GM04503 (cell line): ENCODE measurements around the gene GGCX.
A peak's percentile ranks its signal among the peaks of the same experiment; 100 is the strongest.
"Not testable (repeated sequence)": the region's sequence is repeated elsewhere in the genome, so short reads cannot be mapped to it uniquely, and the experiment has no call there.

Source experiments
- DNase-seq: peaks from one replicate; pipeline ENCODE4 v3.0.0-alpha.2; 2012; ENCODE audit warnings: low read depth

The GGCX gene

DNA sequence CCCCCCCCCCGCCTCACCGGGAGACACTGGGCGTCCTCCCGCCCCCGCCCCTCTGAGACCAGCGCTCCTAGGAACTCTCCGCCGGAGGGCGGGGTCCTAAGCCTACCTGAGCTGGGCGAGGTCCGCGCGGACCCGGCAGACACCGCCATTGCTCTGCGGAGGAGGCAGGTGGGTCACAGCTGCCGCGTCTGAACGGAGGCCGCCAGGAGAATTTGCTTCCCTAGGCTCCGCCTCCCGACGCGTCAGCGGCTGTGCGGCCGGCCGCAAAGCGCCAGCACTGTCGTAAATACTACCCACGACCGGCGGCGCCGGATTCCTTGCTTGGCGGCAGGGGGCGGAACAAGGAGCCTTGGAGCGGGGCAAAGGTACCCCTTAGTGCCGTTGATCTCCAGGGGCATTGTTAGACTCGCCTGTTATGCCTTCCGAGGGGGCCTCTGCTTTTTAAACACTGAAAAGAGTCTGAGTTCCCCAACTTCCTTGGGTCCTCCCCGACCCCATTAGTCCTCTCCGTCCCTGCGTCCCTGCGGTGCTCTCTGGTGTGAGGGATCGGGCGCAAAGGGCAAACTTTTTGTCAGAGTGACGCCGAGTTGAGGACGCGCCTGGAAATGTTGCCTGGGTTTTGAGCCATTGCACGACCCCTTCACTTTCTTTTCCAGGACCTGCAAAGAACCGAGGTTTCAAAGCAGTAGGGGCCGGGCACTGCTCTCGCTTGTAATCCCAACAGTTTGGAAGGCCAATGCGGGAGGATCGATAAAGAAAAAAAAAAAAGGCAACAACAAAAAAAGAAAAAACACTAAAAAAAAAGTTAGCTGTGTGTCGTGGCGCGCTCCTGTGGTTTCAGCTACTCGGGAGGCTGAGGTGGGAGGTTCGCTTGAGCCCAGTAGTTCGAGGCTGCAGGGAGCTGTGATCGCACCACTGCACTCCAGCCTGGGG, at the start of gene GGCX:
TSS of gene GGCX (minus strand) at position 214 of the 933 bp plus-strand sequence. CDS start at position 149, 65 bp downstream.
- no peak for DNase-seq

DNA sequence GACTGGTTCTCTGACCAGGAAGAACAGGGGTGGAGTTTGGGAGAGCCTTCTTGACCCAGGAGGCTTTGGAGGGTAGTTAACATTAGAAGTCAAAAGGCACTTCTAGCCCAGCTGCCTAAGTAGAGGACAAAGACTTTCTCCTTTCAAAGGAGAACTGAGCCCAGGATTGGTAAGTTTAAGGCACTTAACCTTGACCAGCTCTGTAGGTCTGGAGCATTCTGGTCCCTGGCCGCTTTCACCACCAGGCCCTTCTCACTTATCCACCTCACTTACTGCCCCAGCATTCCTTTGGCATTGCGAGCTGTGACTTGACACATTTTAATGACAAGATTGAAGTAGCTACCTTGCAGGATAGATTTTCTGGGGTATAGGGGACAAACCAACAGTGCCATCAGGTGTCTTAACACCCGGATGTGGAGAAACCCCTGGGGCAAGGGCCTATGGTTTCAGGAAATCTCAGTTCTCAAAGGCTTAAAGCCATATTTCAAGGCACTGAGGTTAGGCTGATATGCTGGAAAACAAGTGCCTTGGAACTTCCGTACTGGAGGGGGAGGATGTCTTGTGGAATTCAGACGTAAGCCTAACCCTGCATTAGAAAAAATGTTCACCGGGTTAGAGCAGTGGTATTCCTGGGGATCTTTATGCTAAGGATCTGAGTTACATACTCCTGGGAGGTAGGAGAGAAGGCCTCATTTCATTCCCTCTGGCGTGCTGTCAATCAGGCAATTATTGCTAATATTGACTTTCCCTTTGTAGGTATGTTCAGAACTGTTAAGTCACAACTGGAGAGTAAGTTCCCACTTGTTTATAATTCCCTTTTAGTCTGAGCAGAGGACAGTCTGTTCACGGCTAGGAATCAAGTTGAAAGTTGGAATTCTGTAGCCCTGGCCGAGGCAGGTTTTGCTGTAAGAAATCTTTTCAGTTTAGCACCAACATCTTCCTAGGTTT, 46.2 kb upstream of the GGCX start:
- DNase-seq: no peak

DNA sequence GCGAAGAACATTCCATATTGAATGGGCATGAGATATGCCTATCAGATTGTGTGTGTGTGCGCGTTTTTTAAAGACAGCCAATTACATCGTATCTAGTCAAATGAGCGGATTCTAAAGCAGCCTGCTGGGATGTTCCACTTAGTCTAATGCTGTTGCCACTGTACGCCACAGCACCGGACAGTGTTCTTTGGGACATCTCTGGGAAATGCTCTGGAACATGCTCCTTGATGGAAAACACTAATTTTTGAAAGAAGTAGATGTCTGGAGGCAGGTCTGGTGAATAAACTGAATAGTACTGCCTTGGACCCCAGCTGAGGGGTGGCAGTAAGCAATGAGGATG, 44.8 kb upstream of the GGCX start:
- DNase-seq: no peak

DNA sequence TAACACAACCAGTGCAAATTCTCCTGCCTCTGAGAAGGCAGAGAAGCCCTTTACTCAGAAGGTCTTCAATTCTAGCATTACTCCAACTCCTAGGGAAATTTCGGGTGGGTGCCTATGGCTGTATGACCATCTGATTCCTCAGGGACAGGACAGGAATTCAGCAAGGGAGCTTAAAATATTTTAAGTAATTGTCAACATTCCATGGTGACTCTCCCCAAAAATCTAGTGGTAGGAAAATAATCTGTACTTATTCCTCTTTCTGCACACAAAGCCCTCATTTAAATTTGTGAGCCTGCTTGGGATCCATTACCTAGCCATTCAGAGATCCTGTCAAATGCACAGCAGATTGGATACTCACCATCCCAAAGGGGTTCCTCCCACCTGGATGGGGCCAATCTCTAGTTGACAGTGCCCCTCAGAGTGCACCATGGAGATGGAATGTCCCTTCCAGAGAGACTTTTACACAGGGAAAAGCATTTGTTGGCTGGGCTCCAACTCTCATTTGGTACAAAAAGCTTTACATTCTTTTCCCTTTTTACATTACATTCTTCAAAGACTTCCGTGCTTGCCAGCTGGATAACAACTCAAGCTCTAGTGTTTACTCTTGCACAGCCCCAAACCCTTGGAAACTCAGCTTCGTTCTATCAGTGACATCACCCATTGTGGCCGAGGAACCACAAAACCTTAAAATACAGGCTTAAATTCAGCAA, 44.3 kb upstream of the GGCX start:
- peak; percentile 76 for DNase-seq

DNA sequence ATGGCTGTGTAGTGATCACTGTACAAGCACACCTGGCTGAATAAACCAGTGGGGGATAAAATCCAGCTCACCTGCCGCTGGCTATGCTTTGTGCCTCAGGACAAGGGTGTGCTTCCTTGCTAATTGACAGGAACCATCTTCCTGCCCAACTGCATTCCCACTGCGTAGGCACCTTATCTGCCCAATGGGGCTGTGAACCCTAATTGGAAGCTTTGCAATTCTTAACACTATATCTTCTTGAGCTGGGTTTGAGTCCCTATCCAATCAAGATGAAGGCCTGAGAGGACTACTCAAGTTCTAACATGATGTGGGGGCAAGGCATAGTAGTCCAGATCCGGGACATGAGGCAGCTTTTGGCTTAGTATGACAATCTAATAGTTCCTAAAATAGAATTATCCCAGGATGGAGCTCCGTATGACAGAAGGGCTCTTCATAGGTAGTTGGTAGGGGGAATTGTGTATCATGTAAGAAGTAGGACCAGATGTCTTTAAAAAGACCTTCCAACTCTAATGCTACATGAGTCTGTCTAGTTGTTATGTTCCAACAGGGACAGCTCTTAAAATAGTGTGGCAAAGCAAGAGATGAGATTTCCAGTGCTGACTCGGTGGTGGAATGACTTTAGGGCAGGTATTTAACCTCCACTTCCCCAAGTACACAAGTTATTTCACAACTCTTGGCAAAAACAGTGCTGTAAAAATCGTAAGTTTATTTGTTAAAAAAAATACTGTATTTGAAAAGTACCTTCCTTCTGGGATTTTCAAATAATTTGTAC, 43.5 kb upstream of the GGCX start:
- DNase-seq: no peak

DNA sequence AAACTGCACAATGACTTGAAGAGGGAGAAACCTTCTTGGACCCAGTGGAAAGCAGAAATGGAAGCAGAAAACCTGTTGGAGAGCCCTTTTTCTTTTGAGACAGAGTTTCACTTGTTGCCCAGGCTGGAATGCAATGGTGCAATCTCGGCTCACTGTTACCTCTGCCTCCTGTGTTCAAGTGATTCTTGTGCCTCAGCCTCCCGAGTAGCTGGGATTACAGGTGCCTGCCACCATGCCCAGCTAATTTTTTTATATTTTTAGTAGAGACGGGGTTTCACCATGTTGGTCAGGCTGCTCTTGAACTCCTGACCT, 42.8 kb upstream of the GGCX start:
- not testable (repeated sequence) for DNase-seq

DNA sequence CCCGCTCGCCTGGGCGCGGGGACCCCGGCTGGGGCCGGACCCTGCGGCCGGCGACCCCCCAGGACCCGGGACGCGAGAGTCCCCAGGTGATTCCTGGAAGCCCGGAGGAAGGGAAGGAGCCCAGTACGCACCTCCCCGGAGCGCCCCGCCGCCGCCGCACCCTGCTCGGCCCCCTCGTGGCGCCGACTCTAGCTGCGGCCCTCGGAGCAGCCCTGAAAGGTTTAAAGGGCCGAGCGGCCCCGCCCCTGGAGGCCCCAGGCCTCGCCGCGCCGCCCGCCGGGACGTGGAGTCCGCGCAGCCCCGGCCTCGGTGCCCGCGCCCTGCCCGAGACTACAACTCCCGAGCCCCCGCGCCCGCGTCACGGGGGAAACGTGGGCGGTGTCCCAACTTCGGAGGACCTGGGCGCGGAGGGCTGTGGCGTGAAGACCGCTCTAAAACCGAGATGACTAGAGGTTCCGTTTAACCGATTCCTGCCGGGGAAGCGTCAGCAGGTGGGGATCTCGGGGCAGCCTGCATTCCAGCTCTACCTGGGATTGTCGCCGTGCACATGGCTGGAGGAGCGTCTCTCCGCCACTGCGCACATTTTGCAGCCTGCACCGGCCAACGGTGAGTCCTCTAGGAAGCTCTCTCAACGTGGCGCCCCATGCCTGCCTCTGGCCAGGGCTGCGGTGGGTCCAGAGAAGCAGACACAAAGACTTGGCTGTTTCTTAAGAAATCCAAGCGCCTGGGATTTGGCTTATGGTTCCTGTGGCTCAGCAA, 41.4 kb upstream of the GGCX start, which contains the start of gene TMEM150A:
TSS of gene TMEM150A (minus strand) at position 223 of the 759 bp plus-strand sequence. CDS start 750 bp downstream, outside the sequence.
- DNase-seq: no peak

DNA sequence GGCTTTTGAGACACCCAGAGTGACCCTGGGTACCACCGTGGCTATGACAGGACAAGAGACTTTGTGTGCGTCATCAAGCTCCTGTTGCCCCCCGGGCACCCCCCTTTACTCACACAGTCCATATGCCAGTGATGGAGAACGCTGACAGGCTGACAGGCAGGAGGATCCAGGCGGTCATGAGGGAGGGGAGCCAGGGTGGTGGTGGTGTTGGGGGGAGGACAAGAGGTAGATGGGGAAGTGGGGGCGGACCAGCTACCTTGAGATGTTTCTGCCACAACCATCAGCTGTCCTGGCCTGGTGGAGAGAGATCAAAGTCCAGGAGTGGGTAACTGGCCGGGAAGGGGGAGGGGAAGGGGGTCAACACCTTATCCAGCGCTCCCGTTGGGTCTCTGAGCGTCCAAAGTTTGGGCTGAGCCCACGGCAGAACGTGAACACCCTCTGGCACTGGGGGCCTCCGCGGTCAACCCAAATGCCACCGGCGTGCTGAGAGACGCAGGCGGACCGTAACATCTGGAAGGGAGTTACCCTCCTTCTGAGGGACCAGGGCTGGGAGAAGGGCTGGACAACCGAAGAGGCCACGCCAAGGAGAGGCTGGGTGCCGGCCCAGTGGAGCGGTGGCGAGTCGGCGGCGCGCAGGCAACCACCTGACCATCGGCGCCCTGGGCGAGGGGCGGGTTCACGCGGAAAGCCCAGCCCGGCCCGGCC, 40.6 kb upstream of the GGCX start:
- DNase-seq: no peak

DNA sequence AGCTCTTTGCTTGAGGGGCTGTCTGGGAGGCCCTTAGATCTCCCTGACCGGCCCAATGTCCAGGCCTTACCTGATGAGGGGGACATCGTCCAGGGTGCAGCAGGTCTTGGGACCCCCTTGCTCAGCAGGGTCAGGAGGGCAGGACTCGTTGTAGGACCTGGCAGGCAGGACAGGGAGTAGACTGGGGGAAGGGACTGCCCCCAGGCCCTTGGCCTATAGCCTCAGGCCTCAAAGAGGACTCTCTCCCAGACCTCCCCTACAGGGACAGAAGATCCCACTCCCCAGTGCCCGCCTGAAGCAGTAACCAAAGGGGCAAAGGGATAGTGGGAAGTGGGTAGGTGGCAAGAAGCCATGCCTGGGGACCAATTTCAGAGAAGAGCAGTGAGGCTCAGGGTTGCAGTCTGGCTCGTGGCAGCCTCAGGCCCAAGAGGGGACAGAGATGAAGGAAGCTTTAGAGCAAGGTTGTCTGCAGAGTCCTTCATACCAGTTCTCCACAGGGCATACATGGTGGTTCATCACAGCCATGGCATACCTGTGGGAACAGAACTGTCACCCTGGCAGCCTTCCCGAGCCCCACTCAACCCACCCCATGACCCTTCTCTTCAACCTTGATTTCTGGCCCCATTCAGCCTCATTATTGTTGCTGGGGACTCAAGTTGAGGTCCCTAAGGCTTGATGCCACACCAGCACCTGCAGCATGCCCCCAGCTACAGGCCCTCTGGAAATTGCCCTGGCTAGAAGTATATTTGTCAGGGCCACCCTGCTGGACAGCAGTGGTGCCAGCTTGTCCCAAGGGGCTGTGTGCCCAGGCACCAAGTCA, 39.9 kb upstream of the GGCX start:
- DNase-seq: no peak

DNA sequence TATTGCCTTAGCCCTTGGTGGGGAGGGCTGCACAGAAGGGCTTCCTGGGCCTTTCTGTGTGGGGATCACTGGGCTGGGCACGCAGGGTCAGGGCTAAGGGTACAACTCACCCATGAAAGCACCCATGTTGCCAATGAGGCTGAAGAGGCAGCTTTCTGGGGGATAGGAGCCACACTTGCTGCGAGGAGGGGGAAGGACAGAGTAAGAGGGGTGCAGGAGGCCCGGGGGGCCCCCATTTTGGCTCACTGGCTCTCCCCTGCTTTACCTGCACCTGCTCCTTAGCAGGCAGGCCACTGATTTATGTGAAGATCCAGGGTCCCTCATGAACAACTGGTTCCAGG, 38.9 kb upstream of the GGCX start:
- no peak for DNase-seq

DNA sequence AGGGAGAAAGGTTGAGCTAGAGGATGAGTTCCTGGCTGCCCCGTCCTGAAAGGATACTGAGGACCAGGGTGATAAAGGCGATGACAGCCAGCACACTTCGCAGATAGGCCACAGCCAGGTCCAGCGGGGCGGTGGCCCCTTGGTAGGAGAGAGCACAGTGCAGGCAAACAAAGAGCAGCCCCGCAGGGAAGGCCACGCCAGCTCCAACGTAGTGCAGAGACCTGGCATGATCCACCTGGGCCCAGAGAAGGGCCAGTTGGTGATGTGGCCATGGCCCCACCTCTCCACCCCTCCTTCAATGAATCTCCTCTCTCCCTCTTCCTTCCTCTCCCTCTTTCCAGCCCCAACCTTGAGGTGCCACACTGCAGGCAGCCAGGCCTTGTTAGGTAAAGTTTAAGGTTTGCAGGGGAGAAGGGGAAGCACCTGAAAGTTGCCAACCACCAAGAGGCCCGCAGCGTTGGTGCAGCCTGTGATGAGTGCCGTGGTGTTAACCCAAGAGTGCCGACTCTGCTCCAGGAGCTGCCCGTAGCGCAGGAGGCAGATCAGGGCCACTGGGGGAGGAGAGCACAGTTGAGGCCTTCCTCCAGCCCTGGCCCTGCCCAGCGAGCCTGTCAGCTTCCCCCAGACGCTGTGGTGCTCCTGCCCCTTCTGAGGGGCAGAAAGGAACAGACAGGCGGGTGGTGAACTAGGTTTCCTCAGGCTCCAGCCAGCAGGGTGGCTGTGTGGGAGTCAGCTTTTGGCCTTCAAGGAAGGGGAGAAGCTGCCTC, 38.4 kb upstream of the GGCX start:
- no peak for DNase-seq

DNA sequence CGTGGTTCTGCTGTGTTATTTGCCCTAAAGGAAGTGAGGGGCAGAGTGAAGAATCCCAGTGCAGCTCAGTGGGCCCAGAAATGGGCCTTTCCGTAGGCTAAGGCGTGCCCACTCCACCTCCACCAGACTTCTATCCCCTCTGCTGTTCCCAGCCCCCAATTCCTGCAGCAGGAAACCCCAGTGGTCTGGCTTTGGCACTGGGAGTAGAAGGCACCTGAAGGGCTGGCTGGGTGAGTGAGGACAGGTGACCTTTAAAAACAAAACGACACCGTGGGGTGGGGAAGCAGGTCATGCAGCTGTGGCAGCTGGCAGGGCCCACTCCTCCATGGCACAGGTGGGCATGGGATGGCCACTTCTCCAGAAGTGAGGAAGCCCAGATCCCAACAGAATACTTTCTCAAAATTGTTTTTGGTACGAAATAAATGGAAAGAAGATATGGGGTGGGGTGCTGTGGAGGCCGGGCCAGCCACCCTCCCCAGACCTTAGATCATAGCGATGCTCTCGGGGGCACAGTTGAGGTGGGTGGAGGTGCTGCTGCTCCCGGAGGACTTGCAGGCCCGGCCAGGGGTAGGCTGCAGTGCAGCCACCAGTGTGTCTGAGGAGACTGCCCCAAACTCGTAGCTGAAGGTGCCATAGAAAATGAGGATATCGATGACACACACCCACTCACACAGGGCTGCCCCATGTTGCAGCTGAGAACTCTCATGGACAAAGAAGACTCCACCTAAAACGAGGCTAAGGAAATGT, 37.5 kb upstream of the GGCX start:
- DNase-seq: no peak

DNA sequence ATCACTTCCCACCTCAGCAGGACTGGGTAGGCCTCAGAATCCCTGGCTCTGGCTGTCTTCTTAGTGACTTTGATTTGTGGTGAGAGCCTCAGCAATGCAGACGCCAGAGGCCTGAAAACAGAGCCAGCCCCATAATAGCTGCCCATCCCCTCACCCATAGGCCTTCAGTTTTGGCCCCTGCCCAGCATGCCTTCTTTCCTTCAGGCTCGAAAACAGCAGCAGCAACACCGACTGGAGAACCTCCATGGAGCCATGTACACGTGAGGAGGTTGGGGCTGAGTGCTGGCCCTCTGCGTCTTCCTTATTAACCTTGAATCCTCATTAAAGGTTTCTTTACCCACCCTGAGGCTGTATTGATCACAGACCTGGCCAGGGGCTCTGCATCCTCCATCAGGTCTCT, 35.9 kb upstream of the GGCX start:
- no peak for DNase-seq

DNA sequence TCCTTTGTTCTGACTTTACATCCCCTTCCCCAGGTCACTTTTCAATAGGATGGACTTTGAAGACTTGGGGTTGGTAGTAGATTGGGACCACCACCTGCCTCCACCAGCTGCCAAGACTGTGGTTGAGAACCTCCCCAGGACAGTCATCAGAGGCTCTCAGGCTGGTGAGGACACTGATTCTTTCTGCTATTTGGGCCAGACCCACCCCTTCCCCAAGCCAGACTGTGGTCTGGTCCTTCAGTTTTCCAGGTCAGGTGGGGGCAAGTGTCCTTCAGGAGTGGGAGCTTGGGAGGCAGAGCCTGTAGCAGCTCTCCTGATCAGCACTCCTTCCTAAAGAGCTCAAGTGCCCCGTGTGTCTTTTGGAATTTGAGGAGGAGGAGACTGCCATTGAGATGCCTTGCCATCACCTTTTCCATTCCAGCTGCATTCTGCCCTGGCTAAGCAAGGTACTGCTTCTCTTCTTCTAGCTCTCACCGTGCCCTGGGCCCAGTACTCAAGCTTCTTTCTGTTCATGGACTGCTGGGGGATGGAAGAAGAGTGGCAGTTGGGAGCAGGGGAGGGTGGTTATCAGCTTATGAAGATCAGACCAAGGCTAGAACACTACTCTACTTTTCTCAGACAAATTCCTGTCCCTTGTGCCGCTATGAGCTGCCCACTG, 35.3 kb upstream of the GGCX start:
- no peak for DNase-seq

DNA sequence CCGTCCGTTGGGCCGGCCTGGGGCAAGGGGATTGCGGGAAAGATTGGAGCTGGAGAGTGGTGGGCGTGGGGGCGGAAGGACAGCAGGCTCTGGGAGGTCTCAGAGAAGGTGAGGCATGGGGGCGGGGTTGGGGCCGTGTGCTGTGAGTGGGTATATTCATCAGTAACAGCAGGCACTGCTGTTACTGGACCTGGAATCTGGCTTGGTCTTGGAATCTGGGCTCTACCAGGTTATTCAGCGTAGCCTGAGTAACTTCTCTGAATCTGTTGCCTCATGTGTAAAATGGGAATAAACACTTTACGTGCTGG, 34.7 kb upstream of the GGCX start:
- no peak for DNase-seq

DNA sequence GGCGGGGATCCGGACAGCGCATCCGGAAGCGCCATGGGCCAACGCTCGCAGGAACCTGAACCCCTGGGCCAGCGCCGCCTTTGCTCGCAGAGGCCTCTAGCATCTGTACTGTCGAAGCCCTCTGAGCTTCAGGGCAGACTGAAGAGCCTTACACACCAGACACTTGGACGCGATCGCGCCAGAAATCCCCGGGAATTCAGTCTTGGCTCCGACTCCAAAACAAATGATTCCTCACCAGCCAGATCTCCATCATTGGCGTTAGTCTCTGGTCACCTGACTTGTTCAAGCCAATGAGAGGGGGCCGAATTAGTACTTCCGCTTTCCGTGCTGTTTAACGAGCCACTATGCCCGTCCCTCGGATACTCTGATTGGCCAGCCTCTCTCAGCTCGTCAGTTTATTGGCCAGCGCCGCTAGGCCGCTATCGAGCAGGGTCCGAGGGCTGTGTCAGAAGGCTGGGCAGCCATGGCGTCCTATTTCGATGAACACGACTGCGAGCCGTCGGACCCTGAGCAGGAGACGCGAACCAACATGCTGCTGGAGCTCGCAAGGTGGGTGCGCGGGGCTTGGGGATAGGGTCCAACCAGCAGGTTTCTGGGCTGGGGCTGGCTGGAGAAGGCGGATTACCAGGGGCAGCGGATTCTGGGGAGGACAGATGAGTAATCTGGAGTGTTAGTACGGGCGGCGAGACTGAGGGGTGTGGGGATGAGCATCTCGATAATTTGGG, 34.2 kb upstream of the GGCX start, which contains the start of gene RNF181:
TSS of gene RNF181 (plus strand) at position 445 of the 725 bp plus-strand sequence. CDS start at position 464, 19 bp downstream.
- DNase-seq: peak; percentile 99
